HG03108 (cell line): ENCODE data around the gene KMT5B.

ENCODE experiments used
- ATAC-seq: cut with Tn5 transposase; IDR thresholded peaks from one replicate; pipeline ENCODE4 v1.9.1; 2021; ENCODE audit warnings: moderate library complexity; ENCODE audit not compliant: unreplicated experiment

KMT5B gene

DNA sequence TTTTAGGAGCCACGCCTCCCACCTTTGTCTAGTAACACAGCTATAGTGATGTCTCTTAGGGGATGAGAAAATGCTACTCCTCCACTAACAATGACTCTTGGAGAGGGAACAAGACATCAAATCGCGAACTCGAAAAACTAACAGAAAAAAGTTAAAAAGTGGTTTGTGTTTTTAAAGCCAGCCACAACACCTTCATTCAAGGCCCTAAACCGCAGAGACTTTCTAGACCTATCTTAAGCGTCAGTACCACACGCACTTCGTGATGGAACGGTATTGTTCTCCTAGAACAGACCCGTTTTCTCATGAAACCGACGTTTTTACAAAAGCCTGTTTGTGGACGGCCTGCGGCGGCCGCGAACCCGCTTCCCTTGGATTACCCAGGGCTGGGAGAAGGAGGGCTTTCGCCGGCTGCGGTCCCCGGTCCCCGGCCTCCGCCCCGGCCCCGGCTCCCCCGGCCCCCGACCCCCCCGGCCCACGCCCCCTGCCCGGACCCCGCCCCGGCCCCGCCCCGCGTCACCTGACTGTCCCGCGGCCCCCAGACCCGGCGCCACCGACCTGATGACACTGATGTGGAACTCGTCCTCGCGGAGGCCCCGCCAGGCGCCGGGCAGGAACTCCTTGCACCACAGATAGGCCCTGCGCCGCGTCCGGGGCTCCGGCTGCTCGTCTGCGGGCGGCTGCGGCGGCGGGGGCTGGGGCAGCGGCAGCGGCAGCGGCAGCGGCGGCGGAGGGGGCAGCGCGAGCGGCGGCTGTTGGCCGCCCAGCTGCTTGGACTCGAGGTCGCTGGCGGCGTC lies 92.6 kb downstream of the KMT5B start:
- ATAC-seq, result no peak

GRCh38 chr11:68118706-68119448 lies 94.2 kb downstream of the KMT5B start:
- no peak for ATAC-seq

DNA sequence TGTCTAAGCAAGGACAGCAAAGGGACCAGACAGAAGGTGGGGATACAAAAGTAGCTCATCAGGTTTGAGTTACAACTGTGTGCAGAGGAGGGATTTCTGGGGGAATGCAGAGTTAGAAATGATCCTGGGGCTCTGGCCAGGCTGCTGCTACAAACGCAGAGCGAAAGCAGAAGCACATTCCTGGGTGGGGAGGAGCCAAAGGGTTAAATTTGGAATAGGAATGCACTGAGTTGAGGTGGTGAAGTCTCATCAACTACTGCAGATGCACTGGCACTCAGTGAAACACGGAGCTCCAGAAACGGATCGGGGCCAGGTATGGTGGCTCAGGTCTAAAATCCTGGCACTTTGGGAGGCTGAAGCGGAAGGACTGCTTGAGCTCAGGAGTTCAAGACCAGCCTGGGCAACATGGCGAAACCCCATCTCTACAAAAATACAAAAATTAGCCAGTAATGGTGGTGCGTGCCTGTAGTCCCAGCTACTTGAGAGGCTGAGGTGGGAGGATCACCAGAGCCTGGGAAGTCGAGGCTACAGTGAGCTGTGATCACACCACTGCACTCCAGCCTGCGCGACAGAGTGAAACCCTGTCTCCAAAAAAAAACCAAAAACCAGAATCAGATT lies 95.1 kb downstream of the KMT5B start:
- ATAC-seq, result no peak

DNA sequence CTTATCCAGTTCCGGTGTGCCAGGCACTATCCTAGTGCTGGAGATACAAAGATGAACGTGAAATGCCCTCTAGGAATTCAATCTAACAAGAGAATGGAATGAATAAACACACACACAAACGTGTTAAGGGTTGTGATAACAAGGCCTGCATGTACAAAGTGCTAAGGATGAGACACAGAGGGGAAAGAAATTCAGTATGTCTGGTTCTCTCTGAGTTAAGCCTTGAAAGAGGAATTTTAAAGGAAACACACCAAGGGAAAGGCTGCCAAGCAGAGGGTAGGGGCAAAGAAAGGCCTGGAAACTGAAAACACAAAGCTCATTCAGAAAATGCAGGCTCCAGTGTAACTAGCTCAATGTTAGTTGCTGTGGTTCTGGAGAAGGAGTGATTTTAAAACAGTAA lies 96.1 kb downstream of the KMT5B start:
- no peak for ATAC-seq

DNA sequence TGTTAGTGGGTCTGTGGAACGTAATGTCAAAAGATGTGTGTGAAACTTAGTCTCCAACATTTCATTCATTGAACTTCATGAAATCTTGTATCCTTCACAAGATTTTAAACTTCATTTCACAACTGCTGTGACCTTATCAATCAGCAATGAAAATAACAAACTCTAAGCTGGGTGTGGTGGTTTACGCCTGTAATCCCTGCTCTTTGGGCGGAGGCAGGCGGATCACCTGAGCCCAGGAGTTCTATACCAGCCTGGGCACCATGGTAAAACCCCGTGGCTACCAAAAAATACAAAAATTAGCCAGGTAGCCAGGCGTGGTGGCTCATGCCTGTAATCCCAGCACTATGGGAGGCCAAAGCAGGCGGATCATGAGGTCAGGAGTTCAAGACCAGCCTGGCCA lies 97.0 kb downstream of the KMT5B start:
- no peak for ATAC-seq

GRCh38 chr11:68115285-68115684 lies 97.8 kb downstream of the KMT5B start:
- no peak for ATAC-seq

DNA sequence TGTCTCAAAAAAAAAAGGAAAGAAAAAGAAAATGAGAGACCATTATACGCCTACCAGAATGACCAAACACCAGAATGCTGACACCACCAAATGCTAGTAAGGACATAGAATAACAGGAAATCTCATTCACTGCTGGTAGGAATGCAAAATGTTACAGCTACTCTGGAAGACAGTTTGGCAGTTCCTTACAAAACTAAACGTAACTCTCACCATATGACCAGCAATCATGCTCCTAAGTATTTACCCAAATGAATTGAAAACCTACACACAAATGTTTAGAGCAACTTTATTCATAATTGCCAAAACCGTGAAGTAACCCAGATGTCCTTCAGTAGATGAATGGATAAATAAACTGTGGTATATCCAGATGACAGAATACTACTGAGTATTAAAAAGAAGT lies 99.1 kb downstream of the KMT5B start:
- no peak for ATAC-seq

DNA sequence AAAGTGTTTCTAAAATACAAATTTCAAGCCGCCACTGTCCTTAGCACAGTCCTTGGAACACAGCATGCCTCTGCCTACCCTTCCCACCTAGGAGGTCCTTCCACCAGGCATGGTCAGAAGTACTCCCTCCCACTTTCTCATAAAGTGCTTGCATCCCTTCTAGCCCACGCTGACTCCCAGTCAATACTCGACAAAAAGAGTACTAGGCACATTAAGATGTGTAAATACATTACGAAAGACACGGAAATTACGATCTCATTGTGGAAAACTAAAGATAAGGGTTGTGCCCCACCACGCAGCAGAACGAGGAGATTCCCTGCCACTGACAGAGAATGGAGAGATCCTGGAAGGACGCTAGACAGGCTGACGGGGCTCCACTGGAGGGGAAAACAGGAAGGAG lies 105.4 kb downstream of the KMT5B start:
- no peak for ATAC-seq

DNA sequence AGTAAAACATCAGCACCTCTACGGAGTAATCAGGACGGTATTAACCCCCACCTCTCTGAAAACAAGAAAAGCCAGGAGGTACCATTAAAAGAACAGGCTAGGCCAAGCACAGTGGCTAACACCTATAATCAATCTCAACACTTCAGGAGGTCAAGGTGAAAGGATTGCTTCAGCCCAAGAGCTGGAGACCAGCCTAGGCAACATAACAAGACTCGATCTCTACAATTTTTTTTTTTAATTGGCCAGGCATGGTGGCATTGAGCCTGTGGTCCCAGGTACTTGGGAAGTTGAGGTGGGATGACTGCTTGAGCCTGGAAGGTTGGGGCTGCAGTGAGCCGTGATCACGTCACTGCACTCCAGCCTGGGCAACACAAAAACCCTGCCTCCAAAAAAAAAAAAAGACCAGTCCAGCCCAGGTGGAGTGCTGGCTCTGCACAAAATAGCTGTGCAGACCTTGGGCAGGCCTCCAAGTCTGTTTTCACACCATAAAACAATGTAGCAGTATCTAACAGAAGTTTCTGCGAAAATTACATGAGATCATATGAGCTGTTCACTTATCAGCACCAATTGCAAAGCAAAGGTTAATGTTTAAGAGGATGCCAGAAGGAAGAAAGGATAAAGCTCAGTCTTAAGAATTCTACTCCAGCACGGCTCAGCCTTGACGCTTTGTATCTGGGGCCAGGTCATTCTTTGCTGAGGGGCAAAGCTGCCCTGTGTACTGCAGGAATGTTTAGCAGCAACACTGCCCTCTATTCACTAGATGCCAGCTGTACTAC lies 106.7 kb downstream of the KMT5B start:
- no peak for ATAC-seq
